ENCODE measurements around the gene ALPL. TPM values are rescaled to one million over a fixed set of nuclear protein-coding genes. Genes with fewer than 3 reads are reported as not detected.

Gene ALPL
- polyA plus RNA-seq, 1 donor (not counting 4 experiments of a cell fraction or from before 2014, with no cell fraction given), result not detected

DNA sequence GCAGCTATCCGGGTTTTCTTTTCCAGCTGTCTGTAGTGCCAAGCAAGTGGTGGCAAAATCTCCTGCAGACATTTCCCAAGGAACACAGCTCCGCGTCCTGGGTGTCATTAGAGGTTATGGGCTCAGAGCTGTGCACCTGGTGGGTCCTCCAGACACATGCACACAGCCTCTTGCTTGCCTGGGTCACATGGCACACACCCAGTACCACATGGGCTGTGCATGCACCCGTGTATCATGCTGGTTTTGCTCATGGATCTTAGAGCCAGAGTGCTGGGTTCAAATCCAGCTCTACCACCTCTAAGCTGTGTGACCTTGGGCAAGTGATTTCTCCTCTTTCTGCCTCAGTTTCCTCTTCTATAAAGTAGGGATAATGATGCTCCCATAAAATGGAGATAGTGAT, 61.7 kb downstream of the ALPL start:
- DNase-seq (ENCODE audit: low read depth, low spot score) (no peak), FAIRE-seq (no peak)
- H2AFZ ChIP-seq (ENCODE audit: control insufficient read depth, low read length), result no peak overlapping the region
- H3K27ac ChIP-seq (ENCODE audit: control insufficient read depth, insufficient read depth, low read length), result no peak overlapping the region
- peaks cover 12% of the 10 kb centered on the region for H3K27me3 ChIP-seq (ENCODE audit: control insufficient read depth, extremely low read depth, insufficient read depth, low read length)
- H3K4me3 ChIP-seq (ENCODE audit: control insufficient read depth in 2 of 3, extremely low read depth in 1 of 3, insufficient read depth in 2 of 3, low read depth in 1 of 3, low read length in 3 of 3), result no peak overlapping the region
- no peaks in the 10 kb centered on the region for H3K9me1 ChIP-seq (ENCODE audit: control insufficient read depth, extremely low read depth, insufficient read depth, low read length)
- no peaks in the 10 kb centered on the region for H3K36me3 ChIP-seq (ENCODE audit: control insufficient read depth in 2 of 2, extremely low read depth in 1 of 2, insufficient read depth in 2 of 2, low read length in 2 of 2)
- no peaks in the 10 kb centered on the region for H4K20me1 ChIP-seq (ENCODE audit: control insufficient read depth, extremely low read depth, insufficient read depth, low read length)
- H3K4me2 ChIP-seq (ENCODE audit: control insufficient read depth, extremely low read depth, insufficient read depth, low read depth, low read length), result no peak overlapping the region
- dilution Hi-C loops (cut with MboI; ENCODE audit: extremely low pct_ligation_motif_present, low sequenced_read_pairs), result no loop called here
- H3K4me1 ChIP-seq (ENCODE audit: control insufficient read depth, extremely low read depth, insufficient read depth, low read length), result peaks cover 5% of the 10 kb centered on the region
- H3K9ac ChIP-seq (ENCODE audit: control insufficient read depth, extremely low read depth, insufficient read depth, low read length), result no peak overlapping the region
- H3K9me3 ChIP-seq (ENCODE audit: control insufficient read depth, low read depth, low read length), result no peaks in the 10 kb centered on the region
- no peak for TF ChIP-seq EZH2 (IDR thresholded peaks at IDR 0.05; ENCODE audit: low read length)
- TF ChIP-seq, protein P1, sequence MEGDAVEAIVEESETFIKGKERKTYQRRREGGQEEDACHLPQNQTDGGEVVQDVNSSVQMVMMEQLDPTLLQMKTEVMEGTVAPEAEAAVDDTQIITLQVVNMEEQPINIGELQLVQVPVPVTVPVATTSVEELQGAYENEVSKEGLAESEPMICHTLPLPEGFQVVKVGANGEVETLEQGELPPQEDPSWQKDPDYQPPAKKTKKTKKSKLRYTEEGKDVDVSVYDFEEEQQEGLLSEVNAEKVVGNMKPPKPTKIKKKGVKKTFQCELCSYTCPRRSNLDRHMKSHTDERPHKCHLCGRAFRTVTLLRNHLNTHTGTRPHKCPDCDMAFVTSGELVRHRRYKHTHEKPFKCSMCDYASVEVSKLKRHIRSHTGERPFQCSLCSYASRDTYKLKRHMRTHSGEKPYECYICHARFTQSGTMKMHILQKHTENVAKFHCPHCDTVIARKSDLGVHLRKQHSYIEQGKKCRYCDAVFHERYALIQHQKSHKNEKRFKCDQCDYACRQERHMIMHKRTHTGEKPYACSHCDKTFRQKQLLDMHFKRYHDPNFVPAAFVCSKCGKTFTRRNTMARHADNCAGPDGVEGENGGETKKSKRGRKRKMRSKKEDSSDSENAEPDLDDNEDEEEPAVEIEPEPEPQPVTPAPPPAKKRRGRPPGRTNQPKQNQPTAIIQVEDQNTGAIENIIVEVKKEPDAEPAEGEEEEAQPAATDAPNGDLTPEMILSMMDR (optimal IDR thresholded peaks at IDR 0.05 in 1 of 3, IDR thresholded peaks at IDR 0.05 in 1 of 3, conservative IDR thresholded peaks at IDR 0.05 in 1 of 3; ENCODE audit: extremely low read depth in 1 of 3, insufficient read depth in 2 of 3, low read length in 3 of 3), result no peak
- no peaks in the 10 kb centered on the region for H3K79me2 ChIP-seq (ENCODE audit: control insufficient read depth, insufficient read depth, low read length)

DNA sequence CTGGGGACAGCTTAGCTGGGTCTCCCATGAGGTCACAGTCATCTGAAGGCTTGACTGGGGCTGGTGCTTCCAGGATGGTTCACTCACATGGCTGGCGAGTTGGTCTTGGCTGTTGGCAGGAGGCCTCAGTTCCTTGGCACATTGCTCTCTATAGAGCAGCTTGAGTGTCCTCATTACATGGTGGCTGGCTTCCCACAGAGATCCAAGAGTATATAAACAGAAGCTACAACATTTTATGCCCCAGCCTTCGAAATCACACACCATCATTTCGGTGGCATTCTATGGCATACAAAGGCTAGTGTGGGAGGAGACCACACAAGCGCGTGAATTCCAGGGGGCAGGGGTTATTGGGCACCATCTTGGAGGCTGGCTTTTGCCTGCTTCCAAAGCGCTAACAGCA, 63.0 kb downstream of the ALPL start:
- H4K20me1 ChIP-seq (ENCODE audit: control insufficient read depth, extremely low read depth, insufficient read depth, low read length), result peaks cover 3% of the 10 kb centered on the region
- no peak overlapping the region for H3K4me2 ChIP-seq (ENCODE audit: control insufficient read depth, extremely low read depth, insufficient read depth, low read depth, low read length)
- no peaks in the 10 kb centered on the region for H3K9me1 ChIP-seq (ENCODE audit: control insufficient read depth, extremely low read depth, insufficient read depth, low read length)
- H3K9ac ChIP-seq (ENCODE audit: control insufficient read depth, extremely low read depth, insufficient read depth, low read length), result no peak overlapping the region
- dilution Hi-C loops (cut with MboI; ENCODE audit: extremely low pct_ligation_motif_present, low sequenced_read_pairs), result no loop called here
- FAIRE-seq (no peak), DNase-seq (ENCODE audit: low read depth, low spot score) (no peak)
- H3K4me3 ChIP-seq (ENCODE audit: control insufficient read depth in 2 of 3, extremely low read depth in 1 of 3, insufficient read depth in 2 of 3, low read depth in 1 of 3, low read length in 3 of 3), result no peak overlapping the region
- H3K4me1 ChIP-seq (ENCODE audit: control insufficient read depth, extremely low read depth, insufficient read depth, low read length), result peaks cover 5% of the 10 kb centered on the region
- no peaks in the 10 kb centered on the region for H3K79me2 ChIP-seq (ENCODE audit: control insufficient read depth, insufficient read depth, low read length)
- TF ChIP-seq EZH2 (IDR thresholded peaks at IDR 0.05; ENCODE audit: low read length), result no peak
- TF ChIP-seq, protein P1 (optimal IDR thresholded peaks at IDR 0.05 in 1 of 3, IDR thresholded peaks at IDR 0.05 in 1 of 3, conservative IDR thresholded peaks at IDR 0.05 in 1 of 3; ENCODE audit: extremely low read depth in 1 of 3, insufficient read depth in 2 of 3, low read length in 3 of 3), result no peak
- no peak overlapping the region for H3K27ac ChIP-seq (ENCODE audit: control insufficient read depth, insufficient read depth, low read length)
- no peaks in the 10 kb centered on the region for H3K36me3 ChIP-seq (ENCODE audit: control insufficient read depth in 2 of 2, extremely low read depth in 1 of 2, insufficient read depth in 2 of 2, low read length in 2 of 2)
- H3K9me3 ChIP-seq (ENCODE audit: control insufficient read depth, low read depth, low read length), result no peaks in the 10 kb centered on the region
- no peak overlapping the region for H2AFZ ChIP-seq (ENCODE audit: control insufficient read depth, low read length)
- peaks cover 12% of the 10 kb centered on the region for H3K27me3 ChIP-seq (ENCODE audit: control insufficient read depth, extremely low read depth, insufficient read depth, low read length)
